ENCODE measurements around the gene PGAM2. TPM values are rescaled to one million over a fixed set of nuclear protein-coding genes. Genes with fewer than 3 reads are reported as not detected.

The PGAM2 gene
- total RNA-seq, 1 experiment from 2014 or later = 2.4 TPM

DNA sequence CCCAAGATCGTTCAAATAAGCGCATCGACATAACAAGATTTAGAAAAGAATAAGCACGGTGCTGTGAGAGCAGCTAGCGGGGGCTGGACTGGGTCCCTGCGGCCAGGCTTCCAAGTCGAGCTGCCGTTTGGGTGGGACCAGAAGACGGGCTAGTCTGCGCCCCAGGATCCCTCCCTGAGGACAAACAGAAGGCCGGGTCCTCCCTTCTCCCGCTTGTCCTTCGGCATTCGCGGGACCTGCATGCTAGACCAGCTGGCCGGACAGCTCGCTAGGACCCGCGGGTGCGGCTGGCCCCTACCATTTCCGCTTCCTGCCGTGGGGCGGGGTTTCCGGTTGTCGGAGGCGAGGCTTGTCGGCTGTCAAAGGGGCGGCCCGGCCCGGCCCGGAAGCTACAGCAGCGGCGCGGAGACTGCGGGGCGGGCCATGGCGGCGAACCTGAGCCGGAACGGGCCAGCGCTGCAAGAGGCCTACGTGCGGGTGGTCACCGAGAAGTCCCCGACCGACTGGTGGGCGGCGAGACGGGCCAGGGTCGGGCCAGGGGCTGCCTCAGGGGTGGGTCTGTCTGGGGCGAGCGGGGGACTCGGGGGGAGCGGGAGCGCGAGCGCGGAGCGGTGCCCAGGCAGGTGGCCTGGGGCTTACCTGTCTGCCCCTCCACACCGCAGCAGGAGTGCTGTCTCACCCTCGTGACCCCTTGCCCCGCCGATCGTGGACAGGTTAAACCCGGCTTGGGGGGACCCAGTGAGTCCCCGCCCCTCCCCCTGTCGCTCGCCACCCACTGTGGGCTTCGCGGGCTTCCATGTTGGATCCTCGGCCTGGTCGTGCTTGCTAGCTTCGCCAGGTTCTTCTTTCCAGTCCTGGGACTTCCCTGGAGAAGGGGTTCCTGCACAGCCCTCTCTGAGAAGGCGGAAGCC lies 20.8 kb downstream of the PGAM2 start, which contains the start of gene DBNL (continued):
- no peak for TF ChIP-seq CREM (CRISPR knock-in tag; IDR thresholded peaks at IDR 0.05)
- TF ChIP-seq ZBTB21 (CRISPR knock-in tag; IDR thresholded peaks at IDR 0.05; ENCODE audit: borderline replicate concordance) = 0 out of 2 replicates have a peak, but pooled peaks have one; percentile 29
- peak; percentile 84; the same call in 1 of the 2 replicates for TF ChIP-seq KAT7 (CRISPR knock-in tag; IDR thresholded peaks at IDR 0.05; ENCODE audit: borderline replicate concordance)
- TF ChIP-seq JUN (CRISPR knock-in tag; IDR thresholded peaks at IDR 0.05) = no peak
- TF ChIP-seq ZNF671 (CRISPR knock-in tag; IDR thresholded peaks at IDR 0.05) = no peak
- TF ChIP-seq, protein P1, sequence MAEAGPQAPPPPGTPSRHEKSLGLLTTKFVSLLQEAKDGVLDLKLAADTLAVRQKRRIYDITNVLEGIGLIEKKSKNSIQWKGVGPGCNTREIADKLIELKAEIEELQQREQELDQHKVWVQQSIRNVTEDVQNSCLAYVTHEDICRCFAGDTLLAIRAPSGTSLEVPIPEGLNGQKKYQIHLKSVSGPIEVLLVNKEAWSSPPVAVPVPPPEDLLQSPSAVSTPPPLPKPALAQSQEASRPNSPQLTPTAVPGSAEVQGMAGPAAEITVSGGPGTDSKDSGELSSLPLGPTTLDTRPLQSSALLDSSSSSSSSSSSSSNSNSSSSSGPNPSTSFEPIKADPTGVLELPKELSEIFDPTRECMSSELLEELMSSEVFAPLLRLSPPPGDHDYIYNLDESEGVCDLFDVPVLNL (CRISPR knock-in tag; IDR thresholded peaks at IDR 0.05; ENCODE audit: borderline replicate concordance, low read depth) = no peak
- TF ChIP-seq, protein P2, sequence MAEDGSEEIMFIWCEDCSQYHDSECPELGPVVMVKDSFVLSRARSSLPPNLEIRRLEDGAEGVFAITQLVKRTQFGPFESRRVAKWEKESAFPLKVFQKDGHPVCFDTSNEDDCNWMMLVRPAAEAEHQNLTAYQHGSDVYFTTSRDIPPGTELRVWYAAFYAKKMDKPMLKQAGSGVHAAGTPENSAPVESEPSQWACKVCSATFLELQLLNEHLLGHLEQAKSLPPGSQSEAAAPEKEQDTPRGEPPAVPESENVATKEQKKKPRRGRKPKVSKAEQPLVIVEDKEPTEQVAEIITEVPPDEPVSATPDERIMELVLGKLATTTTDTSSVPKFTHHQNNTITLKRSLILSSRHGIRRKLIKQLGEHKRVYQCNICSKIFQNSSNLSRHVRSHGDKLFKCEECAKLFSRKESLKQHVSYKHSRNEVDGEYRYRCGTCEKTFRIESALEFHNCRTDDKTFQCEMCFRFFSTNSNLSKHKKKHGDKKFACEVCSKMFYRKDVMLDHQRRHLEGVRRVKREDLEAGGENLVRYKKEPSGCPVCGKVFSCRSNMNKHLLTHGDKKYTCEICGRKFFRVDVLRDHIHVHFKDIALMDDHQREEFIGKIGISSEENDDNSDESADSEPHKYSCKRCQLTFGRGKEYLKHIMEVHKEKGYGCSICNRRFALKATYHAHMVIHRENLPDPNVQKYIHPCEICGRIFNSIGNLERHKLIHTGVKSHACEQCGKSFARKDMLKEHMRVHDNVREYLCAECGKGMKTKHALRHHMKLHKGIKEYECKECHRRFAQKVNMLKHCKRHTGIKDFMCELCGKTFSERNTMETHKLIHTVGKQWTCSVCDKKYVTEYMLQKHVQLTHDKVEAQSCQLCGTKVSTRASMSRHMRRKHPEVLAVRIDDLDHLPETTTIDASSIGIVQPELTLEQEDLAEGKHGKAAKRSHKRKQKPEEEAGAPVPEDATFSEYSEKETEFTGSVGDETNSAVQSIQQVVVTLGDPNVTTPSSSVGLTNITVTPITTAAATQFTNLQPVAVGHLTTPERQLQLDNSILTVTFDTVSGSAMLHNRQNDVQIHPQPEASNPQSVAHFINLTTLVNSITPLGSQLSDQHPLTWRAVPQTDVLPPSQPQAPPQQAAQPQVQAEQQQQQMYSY (CRISPR knock-in tag; IDR thresholded peaks at IDR 0.05) = peak; percentile 17; the same call in 1 of the 2 replicates
- TF ChIP-seq ZNF416 (CRISPR knock-in tag; IDR thresholded peaks at IDR 0.05) = no peak
- TF ChIP-seq ZNF121 (CRISPR knock-in tag; IDR thresholded peaks at IDR 0.05) = peak; percentile 98
- TF ChIP-seq, protein P3, sequence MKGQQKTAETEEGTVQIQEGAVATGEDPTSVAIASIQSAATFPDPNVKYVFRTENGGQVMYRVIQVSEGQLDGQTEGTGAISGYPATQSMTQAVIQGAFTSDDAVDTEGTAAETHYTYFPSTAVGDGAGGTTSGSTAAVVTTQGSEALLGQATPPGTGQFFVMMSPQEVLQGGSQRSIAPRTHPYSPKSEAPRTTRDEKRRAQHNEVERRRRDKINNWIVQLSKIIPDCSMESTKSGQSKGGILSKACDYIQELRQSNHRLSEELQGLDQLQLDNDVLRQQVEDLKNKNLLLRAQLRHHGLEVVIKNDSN (CRISPR knock-in tag; IDR thresholded peaks at IDR 0.05) = peak; percentile 63
- TF ChIP-seq ETV6 (CRISPR knock-in tag; IDR thresholded peaks at IDR 0.05) = peak; percentile 94
- TF ChIP-seq NR2C2 (CRISPR knock-in tag; IDR thresholded peaks at IDR 0.05) = no peak
- TF ChIP-seq JAZF1 (CRISPR knock-in tag; IDR thresholded peaks at IDR 0.05) = no peak
- TF ChIP-seq, protein P4, sequence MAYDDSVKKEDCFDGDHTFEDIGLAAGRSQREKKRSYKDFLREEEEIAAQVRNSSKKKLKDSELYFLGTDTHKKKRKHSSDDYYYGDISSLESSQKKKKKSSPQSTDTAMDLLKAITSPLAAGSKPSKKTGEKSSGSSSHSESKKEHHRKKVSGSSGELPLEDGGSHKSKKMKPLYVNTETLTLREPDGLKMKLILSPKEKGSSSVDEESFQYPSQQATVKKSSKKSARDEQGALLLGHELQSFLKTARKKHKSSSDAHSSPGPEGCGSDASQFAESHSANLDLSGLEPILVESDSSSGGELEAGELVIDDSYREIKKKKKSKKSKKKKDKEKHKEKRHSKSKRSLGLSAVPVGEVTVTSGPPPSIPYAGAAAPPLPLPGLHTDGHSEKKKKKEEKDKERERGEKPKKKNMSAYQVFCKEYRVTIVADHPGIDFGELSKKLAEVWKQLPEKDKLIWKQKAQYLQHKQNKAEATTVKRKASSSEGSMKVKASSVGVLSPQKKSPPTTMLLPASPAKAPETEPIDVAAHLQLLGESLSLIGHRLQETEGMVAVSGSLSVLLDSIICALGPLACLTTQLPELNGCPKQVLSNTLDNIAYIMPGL (CRISPR knock-in tag; IDR thresholded peaks at IDR 0.05) = peak; percentile 82
- no peak; the same call in 1 of the 2 replicates for TF ChIP-seq ESRRA (CRISPR knock-in tag; IDR thresholded peaks at IDR 0.05; ENCODE audit: borderline replicate concordance)
- TF ChIP-seq, protein P5, sequence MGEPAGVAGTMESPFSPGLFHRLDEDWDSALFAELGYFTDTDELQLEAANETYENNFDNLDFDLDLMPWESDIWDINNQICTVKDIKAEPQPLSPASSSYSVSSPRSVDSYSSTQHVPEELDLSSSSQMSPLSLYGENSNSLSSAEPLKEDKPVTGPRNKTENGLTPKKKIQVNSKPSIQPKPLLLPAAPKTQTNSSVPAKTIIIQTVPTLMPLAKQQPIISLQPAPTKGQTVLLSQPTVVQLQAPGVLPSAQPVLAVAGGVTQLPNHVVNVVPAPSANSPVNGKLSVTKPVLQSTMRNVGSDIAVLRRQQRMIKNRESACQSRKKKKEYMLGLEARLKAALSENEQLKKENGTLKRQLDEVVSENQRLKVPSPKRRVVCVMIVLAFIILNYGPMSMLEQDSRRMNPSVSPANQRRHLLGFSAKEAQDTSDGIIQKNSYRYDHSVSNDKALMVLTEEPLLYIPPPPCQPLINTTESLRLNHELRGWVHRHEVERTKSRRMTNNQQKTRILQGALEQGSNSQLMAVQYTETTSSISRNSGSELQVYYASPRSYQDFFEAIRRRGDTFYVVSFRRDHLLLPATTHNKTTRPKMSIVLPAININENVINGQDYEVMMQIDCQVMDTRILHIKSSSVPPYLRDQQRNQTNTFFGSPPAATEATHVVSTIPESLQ (CRISPR knock-in tag; IDR thresholded peaks at IDR 0.05) = no peak
- TF ChIP-seq CREB1 (CRISPR knock-in tag; IDR thresholded peaks at IDR 0.05) = no peak
- TF ChIP-seq, protein P6, sequence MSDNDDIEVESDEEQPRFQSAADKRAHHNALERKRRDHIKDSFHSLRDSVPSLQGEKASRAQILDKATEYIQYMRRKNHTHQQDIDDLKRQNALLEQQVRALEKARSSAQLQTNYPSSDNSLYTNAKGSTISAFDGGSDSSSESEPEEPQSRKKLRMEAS (CRISPR knock-in tag; IDR thresholded peaks at IDR 0.05) = peak; percentile 91
- TF ChIP-seq TP53 (CRISPR knock-in tag; IDR thresholded peaks at IDR 0.05) = no peak
- TF ChIP-seq ZNF396 (CRISPR knock-in tag; IDR thresholded peaks at IDR 0.05; ENCODE audit: borderline replicate concordance) = no peak

All from WTC11 (cell line).